DND-41 (cell line): ENCODE results near the gene ELMOD3.

Experiments
- ATAC-seq: fragments of 200-7000 bp; cut with Tn5 transposase; 3 replicates; pipeline ENCODE4 v1.9.1; 2021; ENCODE audit warnings: low read depth; ENCODE audit not compliant: insufficient read depth
- DNase-seq: peaks from one replicate; pipeline ENCODE4 v3.0.0-alpha.2; 2020
- H2AFZ ChIP-seq: 2 replicates; pipeline ENCODE4 v1.6.0; 2012; ENCODE audit warnings: low read depth, low read length
- H3K27ac ChIP-seq: 2 replicates; pipeline ENCODE4 v1.5.1; 2012; ENCODE audit warnings: low read length, inconsistent platforms
- H3K27me3 ChIP-seq: fragments of 200-600 bp; sonication (generic); 2 replicates; pipeline ENCODE4 v1.6.0; 2012; ENCODE audit warnings: low read length, mild to moderate bottlenecking, inconsistent platforms; ENCODE audit not compliant: insufficient read depth, poor library complexity
- H3K36me3 ChIP-seq: 2 replicates; pipeline ENCODE4 v1.5.1; 2012; ENCODE audit warnings: low read length, inconsistent platforms; ENCODE audit not compliant: insufficient read depth
- H3K4me1 ChIP-seq: 2 replicates; pipeline ENCODE4 v1.5.1; 2012; ENCODE audit warnings: mild to moderate bottlenecking, low read length; ENCODE audit not compliant: insufficient read depth
- H3K4me2 ChIP-seq: 2 replicates; pipeline ENCODE4 v1.6.0; 2012; ENCODE audit warnings: mild to moderate bottlenecking, moderate library complexity, low read length, inconsistent platforms; ENCODE audit not compliant: insufficient read depth
- H3K4me3 ChIP-seq, 2 experiments: fragments of 200-600 bp in 1 of 2; shearing (Covaris generic) in 1 of 2; 2 replicates each; pipeline ENCODE4 v1.5.1; 2012 to 2016; ENCODE audit warnings: inconsistent platforms in 2 of 2, low read length in 2 of 2, mild to moderate bottlenecking in 2 of 2, low read depth in 1 of 2, moderate library complexity in 1 of 2
- H3K79me2 ChIP-seq: 2 replicates; pipeline ENCODE4 v1.6.0; 2012; ENCODE audit warnings: low read length, inconsistent platforms; ENCODE audit not compliant: insufficient read depth
- H3K9ac ChIP-seq: 2 replicates; pipeline ENCODE4 v1.6.0; 2012; ENCODE audit warnings: low read depth, mild to moderate bottlenecking, inconsistent platforms, low read length, moderate library complexity
- H3K9me3 ChIP-seq: 2 replicates; pipeline ENCODE4 v1.5.1; 2012; ENCODE audit warnings: low read length, moderate library complexity, mild to moderate bottlenecking, inconsistent platforms; ENCODE audit not compliant: insufficient read depth, severe bottlenecking
- H4K20me1 ChIP-seq: 2 replicates; pipeline ENCODE4 v1.6.0; 2012; ENCODE audit warnings: low read length; ENCODE audit not compliant: insufficient read depth
- CTCF ChIP-seq: IDR thresholded peaks from 2 replicates; pipeline ENCODE4 v1.5.1; 2012; ENCODE audit warnings: borderline replicate concordance, low read length, moderate library complexity, mild to moderate bottlenecking; ENCODE audit not compliant: poor library complexity, severe bottlenecking; ENCODE audit errors: extremely low read depth
- EZH2 ChIP-seq: IDR thresholded peaks from 3 replicates; pipeline ENCODE4 v1.6.1; 2012; ENCODE audit warnings: borderline replicate concordance, low read depth, mild to moderate bottlenecking, moderate library complexity, low read length, inconsistent platforms; ENCODE audit not compliant: severe bottlenecking

ELMOD3 gene

GRCh38 chr2:85409845-85410583 is 55.4 kb downstream of the ELMOD3 start, which contains the start of gene CAPG:
TSS of gene CAPG (minus strand) at chr2:85410366. CDS start at chr2:85402145, 8,221 bp downstream.
- Histone ChIP-seq H2AFZ (0 out of 2 replicates have a peak within 1 kb of the TSS, but pooled peaks have one; percentile 18), H3K79me2 (peaks cover 74% of the 10 kb centered on the region), H3K36me3 (no peaks in the 10 kb centered on the region; the same call in 1 of the 2 replicates), H3K27me3 (no peaks in the 10 kb centered on the region), H3K4me2 (peak within 1 kb of the TSS; percentile 66), H3K9me3 (no peaks in the 10 kb centered on the region), H3K4me1 (peaks cover 90% of the 10 kb centered on the region), H3K4me3 (peak within 1 kb of the TSS in 1 of 2 experiments; percentile 58; a peak in 3 of 4 replicates), H3K9ac (peak within 1 kb of the TSS; percentile 59), H3K27ac (peak within 1 kb of the TSS; percentile 96), H4K20me1 (no peaks in the 10 kb centered on the region)
- ATAC-seq (no peak), DNase-seq (peak; percentile 72)
- no peak for TF ChIP-seq EZH2
- no peak for TF ChIP-seq CTCF

GRCh38 chr2:85410584-85411404 is 56.2 kb downstream of the ELMOD3 start:
- peak overlapping the region in 1 of 2 experiments; percentile 58; a peak in 2 of 4 replicates for H3K4me3 ChIP-seq
- H2AFZ ChIP-seq = 0 out of 2 replicates have a peak overlapping the region, but pooled peaks have one; percentile 18

DNA sequence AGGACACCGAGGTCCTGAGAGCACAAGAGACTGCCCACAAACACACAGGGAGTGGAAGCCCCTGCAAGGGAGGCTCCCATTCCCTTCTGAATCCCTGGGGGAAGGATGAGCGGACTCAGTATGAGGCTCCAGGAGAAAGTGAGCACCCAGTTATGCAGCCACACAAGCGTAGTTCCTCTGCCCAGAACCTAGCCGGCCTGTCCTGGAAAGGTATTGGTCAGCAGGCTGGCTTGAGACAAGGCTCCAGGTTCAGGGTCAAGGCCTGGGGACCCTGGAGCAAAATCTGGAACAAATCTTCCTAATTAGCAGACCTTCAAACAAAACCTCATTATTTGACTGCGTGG is 56.8 kb downstream of the ELMOD3 start:
- ATAC-seq (no peak), DNase-seq (no peak)
- peaks cover 76% of the 10 kb centered on the region for H3K4me1 ChIP-seq
- H3K36me3 ChIP-seq = no peaks in the 10 kb centered on the region; the same call in 1 of the 2 replicates
- H3K27ac ChIP-seq = peak overlapping the region; percentile 96
- H2AFZ ChIP-seq = no peak overlapping the region
- H3K27me3 ChIP-seq = no peaks in the 10 kb centered on the region
- H3K4me3 ChIP-seq = peak overlapping the region in 1 of 2 experiments; percentile 28; a peak in 1 of 4 replicates
- H3K9me3 ChIP-seq = no peaks in the 10 kb centered on the region
- no peaks in the 10 kb centered on the region for H4K20me1 ChIP-seq
- no peak for TF ChIP-seq CTCF
- TF ChIP-seq EZH2 = no peak
- peaks cover 72% of the 10 kb centered on the region for H3K79me2 ChIP-seq
- peak overlapping the region; percentile 59 for H3K9ac ChIP-seq
- peak overlapping the region; percentile 66 for H3K4me2 ChIP-seq

More at GRCh38 chr2:85410584-85411404, 56.2 kb downstream of the ELMOD3 start:
- Histone ChIP-seq H3K27ac (peak overlapping the region; percentile 96), H3K36me3 (no peaks in the 10 kb centered on the region; the same call in 1 of the 2 replicates), H4K20me1 (no peaks in the 10 kb centered on the region), H3K4me2 (peak overlapping the region; percentile 66), H3K79me2 (peaks cover 74% of the 10 kb centered on the region), H3K9ac (peak overlapping the region; percentile 59), H3K9me3 (no peaks in the 10 kb centered on the region), H3K4me1 (peaks cover 82% of the 10 kb centered on the region), H3K27me3 (no peaks in the 10 kb centered on the region)
- ATAC-seq = no peak
- peak; percentile 64 for DNase-seq
- no peak for TF ChIP-seq CTCF
